Measurements from ENCODE around the gene ATRAID.
"Not testable (repeated sequence)": the region's sequence is repeated elsewhere in the genome, so short reads cannot be mapped to it uniquely, and the experiment has no call there.

Gene ATRAID, protein sequence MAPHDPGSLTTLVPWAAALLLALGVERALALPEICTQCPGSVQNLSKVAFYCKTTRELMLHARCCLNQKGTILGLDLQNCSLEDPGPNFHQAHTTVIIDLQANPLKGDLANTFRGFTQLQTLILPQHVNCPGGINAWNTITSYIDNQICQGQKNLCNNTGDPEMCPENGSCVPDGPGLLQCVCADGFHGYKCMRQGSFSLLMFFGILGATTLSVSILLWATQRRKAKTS

DNA sequence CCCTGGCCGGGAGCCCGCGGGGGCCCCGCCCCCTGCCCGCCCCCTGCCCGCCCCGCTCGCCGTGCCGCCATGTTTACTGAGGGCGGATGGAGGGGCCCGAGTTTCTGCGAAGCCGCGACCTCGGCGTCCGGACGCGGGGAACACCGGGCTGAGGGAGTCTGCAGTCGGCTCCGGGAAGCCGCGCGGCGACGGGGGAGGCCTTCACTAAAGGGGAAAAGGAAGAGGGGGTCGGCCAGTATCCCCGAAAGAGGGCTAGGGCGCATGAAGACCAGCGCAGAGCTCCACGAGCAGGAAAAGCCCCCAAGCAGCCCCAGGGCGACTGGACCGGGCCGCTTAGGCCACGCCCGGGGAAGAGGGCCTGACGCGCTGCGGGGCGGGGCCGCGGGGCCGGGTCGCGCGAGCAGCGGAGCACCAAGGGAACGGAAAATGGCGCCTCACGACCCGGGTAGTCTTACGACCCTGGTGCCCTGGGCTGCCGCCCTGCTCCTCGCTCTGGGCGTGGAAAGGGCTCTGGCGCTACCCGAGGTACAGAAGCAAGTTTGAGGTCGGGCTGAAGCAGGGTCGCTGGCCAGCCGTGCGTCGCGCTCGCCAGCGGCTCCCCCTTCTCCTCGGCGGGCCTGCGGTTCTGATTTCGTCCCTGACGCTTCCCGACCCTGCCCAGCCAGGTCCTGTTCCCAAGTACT, at the start of gene ATRAID, which contains the start of gene SLC5A6:
TSS of gene ATRAID (plus strand) at position 99 of the 683 bp plus-strand sequence. CDS start at position 427, 328 bp downstream.
TSS of gene SLC5A6 (minus strand) at position 326 of the 683 bp plus-strand sequence. CDS start 4,618 bp downstream, outside the sequence.
- Mint-ChIP-seq H3K27ac (peak within 1 kb of the TSS; percentile 100), H3K36me3 (peaks cover 15% of the 10 kb centered on the region), H3K27me3 (no peaks in the 10 kb centered on the region), H3K4me3 (peak within 1 kb of the TSS; percentile 99), H3K9me3 (ENCODE audit: low read depth) (no peaks in the 10 kb centered on the region), H3K4me1 (ENCODE audit: low read depth) (peaks cover 36% of the 10 kb centered on the region)

DNA sequence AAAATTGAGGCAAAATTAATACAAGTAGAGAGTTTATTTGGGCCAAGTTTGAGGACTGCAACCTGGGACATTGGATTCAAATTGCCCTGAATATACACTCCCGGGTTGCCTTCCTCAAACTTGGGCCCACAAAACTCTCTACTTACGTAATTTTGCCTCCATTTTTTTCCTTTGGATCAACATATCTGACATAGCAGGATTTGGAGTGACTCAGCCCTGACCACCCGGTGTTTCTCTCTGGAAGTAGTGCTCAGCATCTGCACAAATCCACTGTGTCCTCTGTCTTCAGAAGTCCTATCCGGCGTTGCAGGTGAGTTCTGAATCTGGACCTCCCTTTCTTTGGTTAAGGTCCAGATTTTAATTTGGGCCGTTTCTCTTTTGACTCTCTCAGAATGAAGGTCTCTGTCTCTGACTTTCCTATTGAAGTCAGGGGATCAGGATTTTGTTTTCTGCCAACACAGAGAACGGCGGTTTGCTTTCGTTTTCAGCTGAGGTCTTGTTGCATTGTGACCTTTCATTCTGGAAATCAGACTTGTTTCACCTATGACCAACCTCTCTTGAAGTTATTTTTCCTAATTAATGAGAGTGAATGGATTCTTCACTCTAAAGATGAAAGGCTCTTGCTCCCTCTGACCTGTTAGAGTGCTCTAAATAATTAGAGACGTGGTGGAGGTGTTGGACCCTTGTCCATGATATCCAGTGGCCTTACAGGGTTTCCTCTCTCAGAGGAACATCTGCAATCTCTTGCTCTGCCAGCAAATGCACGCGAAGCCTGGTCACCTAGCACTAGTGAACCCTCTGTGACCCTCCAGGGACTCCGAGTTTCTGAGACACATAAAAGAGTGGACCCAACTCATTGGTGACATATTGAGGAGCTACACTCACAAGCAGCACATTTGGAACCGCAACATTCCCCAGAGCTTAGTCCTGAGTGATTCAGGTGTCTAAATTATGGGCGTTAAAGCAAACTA, 49.4 kb upstream of the ATRAID start:
- Mint-ChIP-seq H3K27ac (no peak overlapping the region), H3K9me3 (ENCODE audit: low read depth) (no peaks in the 10 kb centered on the region)

DNA sequence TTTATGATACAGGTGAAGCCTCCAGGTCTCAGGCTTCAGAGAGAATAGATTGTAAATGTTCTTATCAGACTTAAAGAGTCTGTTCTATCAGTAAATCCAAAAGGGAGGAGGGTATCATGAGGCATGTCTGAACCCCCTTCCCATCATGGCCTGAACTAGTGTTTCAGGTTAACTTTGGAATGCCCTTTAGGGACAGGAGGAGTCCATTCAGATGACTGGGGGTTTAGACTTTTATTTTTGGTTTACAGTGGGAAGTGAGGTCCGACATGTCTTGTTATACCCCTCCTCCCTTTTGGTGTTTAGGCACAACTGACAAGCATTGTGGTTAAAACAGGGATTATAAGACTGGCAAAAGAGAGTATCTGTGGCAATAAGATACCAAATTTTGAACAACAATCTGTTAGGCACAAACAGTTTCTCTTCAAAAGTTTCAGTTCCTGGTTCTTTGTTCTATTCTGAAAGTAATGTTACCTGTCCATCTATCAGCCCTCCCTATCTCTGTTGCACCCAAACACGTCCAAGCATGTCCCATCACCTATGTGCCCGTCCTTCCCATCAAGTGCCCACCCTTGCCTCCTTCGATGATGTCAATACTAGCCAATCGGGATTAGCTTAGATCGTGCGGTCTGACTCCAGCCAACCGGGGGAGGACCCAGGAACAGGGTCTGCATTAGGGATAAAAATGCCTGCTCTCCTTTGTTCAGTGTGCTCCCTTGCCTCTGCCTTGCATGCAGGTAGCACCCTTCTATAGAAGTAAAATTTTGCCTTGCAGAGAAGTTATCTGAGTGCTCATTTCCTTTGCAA, 46.7 kb upstream of the ATRAID start:
- no peaks in the 10 kb centered on the region for H3K27me3 Mint-ChIP-seq
- H3K4me1 Mint-ChIP-seq (ENCODE audit: low read depth): peaks cover 2% of the 10 kb centered on the region
- H3K27ac Mint-ChIP-seq: no peak overlapping the region
- H3K36me3 Mint-ChIP-seq: no peaks in the 10 kb centered on the region
- no peak overlapping the region for H3K4me3 Mint-ChIP-seq
- no peaks in the 10 kb centered on the region for H3K9me3 Mint-ChIP-seq (ENCODE audit: low read depth)

More for the DNA sequence above, 49.4 kb upstream of the ATRAID start:
- no peaks in the 10 kb centered on the region for H3K4me1 Mint-ChIP-seq (ENCODE audit: low read depth)
- H3K4me3 Mint-ChIP-seq: no peak overlapping the region
- H3K27me3 Mint-ChIP-seq: no peaks in the 10 kb centered on the region
- no peaks in the 10 kb centered on the region for H3K36me3 Mint-ChIP-seq

DNA sequence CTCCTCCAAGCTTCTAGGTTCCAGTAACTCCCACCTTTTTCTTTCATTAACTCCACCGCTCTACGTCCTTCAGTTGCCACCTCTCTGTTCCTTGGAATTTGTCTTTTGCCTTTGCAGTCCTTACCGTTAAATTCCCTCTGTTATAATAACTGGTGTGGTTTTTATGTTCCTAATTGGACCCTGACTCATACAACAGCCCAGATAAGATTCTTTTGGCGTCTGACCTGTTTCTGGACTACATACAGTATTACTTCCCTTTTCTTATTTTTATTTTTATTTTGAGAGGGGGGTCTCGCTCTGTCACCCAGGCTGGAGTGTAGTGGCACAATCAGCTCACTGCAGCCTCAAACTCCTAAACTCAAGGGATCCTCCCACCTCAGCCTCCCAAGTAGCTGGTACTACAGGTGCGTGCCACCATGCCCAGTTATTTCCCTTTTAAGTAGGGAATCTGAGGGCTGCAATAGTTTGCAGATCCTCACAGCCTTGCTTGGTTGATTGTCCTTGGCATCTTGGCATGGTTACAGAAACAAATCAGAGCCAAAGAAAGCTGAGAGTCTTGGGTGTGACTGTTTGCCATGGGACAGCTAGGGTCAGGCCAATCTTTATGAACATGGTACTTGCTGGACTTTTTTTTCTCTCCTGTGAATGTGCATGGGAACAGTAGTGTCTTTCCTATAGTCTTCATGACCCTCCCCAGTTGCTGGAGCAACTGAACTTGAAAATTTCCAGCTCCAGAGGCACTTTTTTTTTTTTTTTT, 41.1 kb upstream of the ATRAID start:
- Mint-ChIP-seq H3K27ac (no peak overlapping the region), H3K27me3 (no peaks in the 10 kb centered on the region), H3K4me1 (ENCODE audit: low read depth) (peaks cover 4% of the 10 kb centered on the region), H3K36me3 (no peaks in the 10 kb centered on the region), H3K4me3 (peak overlapping the region; percentile 46), H3K9me3 (ENCODE audit: low read depth) (no peaks in the 10 kb centered on the region)

DNA sequence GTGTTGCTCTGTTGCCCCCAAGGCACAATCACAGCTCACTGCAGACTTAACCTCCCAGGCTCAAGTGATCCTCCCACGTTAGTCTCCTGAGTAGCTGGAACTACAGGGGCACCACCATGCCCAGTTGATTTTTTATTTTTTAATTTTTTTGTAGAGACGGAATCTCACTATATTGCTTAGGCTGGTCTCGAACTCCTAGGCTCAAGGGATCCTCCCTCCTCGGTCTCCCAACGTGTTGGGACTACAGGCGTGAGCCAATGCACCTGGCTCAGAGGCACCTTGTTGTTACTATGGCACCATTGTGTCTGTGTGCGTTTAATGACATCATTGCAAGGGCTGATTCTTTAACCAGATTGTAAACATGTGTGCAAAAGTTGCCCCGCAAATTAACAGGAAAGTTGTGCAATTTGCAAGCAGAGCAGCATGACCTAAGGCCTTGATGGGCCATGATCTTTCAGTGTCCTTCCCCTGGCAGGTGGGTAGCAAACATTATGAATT, 40.4 kb upstream of the ATRAID start:
- H3K4me1 Mint-ChIP-seq (ENCODE audit: low read depth): peaks cover 4% of the 10 kb centered on the region

DNA sequence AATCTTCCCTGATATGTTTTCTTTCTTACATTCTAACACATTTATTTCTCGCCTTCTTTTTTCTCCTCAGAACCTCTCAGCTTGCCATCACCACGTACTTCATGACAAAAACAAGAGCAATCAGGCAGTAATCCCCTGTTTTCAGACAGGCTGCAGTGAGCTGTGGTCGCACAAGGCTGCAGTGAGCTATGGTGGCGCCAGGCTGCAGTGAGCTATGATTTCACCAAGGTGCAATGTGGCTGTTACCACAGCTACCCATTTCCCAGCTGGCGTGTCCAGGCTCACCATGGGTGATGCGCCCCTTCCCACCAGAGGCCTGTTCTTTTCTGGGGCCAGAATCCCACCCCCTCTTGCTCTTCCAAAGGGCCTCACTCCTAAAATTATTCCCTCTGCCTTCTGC, 37.2 kb upstream of the ATRAID start:
- H3K4me1 Mint-ChIP-seq (ENCODE audit: low read depth): peaks cover 4% of the 10 kb centered on the region
- no peaks in the 10 kb centered on the region for H3K9me3 Mint-ChIP-seq (ENCODE audit: low read depth)
- H3K4me3 Mint-ChIP-seq: no peak overlapping the region
- no peak overlapping the region for H3K27ac Mint-ChIP-seq
- H3K27me3 Mint-ChIP-seq: peaks cover 12% of the 10 kb centered on the region
- no peaks in the 10 kb centered on the region for H3K36me3 Mint-ChIP-seq

More for the DNA sequence above, 40.4 kb upstream of the ATRAID start:
- Mint-ChIP-seq H3K9me3 (ENCODE audit: low read depth) (no peaks in the 10 kb centered on the region), H3K4me3 (no peak overlapping the region), H3K36me3 (no peaks in the 10 kb centered on the region), H3K27me3 (peaks cover under 1% of the 10 kb centered on the region), H3K27ac (no peak overlapping the region)

DNA sequence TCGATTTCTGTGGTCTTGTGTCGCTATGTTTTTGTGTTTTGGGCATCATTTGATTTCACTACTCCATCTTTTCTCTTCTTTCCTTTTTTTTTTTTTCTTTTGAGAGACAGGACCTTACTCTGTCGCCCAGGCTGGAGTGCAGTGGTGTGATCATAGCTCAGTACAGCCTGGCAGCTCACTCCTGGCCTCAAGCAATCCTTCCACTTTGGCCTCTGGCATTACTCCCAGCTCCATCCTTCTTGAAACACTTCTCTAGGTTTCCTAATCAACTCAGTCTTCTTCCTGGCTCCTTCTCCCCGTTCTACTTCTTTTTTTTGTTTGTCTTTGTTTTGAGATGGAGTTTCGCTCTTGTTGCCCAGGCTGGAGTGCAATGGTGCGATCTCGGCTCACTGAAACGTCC, 36.5 kb upstream of the ATRAID start:
- Mint-ChIP-seq H3K27ac (no peak overlapping the region), H3K27me3 (peaks cover 14% of the 10 kb centered on the region), H3K4me1 (ENCODE audit: low read depth) (peaks cover 2% of the 10 kb centered on the region), H3K4me3 (no peak overlapping the region), H3K9me3 (ENCODE audit: low read depth) (no peaks in the 10 kb centered on the region), H3K36me3 (no peaks in the 10 kb centered on the region)

DNA sequence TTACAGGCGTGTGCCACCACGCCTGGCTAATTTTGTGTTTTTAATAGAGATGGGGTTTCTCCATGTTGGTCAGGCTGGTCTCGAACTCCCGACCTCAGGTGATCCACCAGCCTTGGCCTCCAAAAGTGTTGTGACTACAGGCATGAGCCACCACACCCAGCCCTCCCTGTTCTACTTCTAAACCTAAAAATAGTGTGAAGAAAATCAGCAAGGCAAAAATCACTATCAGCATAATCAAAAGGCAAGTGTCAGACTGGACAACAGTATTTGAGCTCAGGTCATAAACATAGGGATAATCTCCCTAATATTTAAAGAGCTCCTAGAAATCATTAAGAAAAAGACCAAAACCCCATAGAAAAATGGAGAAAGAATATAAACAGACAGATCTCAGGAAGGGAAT, 36.1 kb upstream of the ATRAID start:
- not testable (repeated sequence) for H3K36me3 Mint-ChIP-seq; H3K4me1 Mint-ChIP-seq (ENCODE audit: low read depth); H3K27ac Mint-ChIP-seq; H3K9me3 Mint-ChIP-seq (ENCODE audit: low read depth); H3K4me3 Mint-ChIP-seq
- H3K27me3 Mint-ChIP-seq: peaks cover 17% of the 10 kb centered on the region

DNA sequence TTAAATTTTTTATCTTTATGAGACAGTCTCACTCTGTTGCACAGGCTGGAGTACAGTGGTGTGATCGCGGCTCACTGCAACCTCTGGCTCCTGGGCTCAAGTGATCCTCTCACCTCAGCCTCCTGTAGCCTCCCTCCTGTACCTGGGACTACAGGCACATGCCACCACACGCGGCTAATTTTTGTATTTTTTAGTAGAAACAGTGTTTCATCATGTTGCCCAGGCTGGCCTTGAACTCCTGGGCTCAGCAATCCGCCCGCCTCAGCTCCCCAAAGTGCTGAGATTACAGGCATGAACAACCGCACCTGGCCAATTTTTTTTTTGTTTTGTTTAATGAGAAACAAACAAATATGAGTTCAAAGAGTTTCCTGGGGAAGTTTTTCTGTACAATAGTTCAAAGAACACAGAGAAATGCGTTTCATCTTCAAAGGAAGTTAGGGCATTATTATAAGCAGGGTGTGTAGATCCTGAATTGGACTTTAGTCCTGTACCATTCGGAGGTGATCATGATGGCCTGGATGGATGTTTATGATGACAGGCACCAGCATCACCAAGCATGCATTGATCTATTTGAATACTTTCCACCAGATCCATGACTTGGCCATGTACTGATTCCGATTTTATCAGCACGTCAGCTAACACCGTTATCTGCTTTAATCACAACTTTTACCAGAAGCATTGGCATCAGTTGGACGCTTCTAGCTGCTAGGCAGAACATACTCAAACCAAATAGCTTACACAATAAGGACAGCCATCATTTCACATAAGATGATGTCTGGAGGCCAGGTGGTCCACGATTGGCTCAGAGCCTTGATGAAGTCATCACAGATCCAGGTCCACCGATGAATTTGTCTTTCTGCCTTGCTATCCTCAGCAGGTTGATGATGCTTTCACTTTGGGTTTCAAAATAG, 34.1 kb upstream of the ATRAID start:
- H3K36me3 Mint-ChIP-seq: no peaks in the 10 kb centered on the region
- H3K27me3 Mint-ChIP-seq: peaks cover 25% of the 10 kb centered on the region
- H3K27ac Mint-ChIP-seq: no peak overlapping the region
- no peaks in the 10 kb centered on the region for H3K4me1 Mint-ChIP-seq (ENCODE audit: low read depth)
- H3K4me3 Mint-ChIP-seq: no peak overlapping the region
- no peaks in the 10 kb centered on the region for H3K9me3 Mint-ChIP-seq (ENCODE audit: low read depth)

DNA sequence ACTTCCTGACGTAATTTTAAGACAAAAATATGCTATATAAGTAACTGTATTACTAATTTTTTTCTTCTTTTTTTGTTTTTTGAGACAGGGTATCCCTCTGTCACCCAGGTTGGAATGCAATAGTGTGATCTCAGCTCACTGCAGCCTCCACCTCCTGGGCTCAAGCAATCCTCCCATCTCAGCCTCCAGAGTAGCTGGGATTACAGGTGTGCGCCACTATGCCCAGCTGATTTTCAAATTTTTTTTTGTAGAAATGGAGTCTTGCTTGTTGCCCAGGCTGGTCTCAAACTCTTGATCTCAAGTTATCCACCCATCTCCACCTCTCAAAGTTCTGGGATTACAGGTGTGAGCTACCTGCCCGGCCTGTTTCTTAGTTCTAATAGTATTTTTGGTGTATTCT, 33.4 kb upstream of the ATRAID start:
- Mint-ChIP-seq H3K27me3 (peaks cover 25% of the 10 kb centered on the region), H3K36me3 (no peaks in the 10 kb centered on the region), H3K9me3 (ENCODE audit: low read depth) (no peaks in the 10 kb centered on the region), H3K4me1 (ENCODE audit: low read depth) (no peaks in the 10 kb centered on the region), H3K27ac (no peak overlapping the region), H3K4me3 (no peak overlapping the region)

DNA sequence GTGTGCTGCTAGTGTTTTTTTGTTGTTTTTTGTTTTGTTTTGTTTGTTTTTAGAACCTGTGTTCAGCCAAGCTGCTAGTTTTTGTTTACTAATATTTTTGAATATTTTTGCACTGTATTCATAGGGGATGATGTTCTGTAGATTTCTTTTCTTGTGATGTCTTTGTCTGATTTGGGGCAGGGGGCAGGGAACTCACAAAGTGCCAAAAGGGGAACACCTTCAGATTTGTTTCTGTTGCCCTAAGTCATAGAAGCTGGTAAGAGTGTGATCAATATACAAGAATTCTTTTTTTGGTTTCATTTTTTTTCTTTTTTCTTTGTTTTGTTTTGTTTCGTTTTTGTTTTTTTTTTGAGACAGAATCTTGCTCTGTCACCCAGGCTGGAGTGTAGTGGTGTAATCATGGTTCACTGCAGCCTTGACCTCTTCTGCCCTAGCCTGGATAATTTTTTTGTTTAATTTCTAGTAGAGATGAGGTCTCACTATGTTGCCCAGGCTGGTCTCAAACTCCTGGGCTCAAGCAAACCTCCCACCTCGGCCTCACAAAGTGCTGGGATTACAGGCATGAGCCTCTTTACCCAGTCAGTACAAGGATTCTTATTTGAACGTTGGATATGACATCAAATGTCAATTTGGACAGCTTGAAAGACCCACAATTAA, 32.4 kb upstream of the ATRAID start:
- H3K27me3 Mint-ChIP-seq: peaks cover 25% of the 10 kb centered on the region
- no peak overlapping the region for H3K27ac Mint-ChIP-seq
- no peaks in the 10 kb centered on the region for H3K9me3 Mint-ChIP-seq (ENCODE audit: low read depth)

DNA sequence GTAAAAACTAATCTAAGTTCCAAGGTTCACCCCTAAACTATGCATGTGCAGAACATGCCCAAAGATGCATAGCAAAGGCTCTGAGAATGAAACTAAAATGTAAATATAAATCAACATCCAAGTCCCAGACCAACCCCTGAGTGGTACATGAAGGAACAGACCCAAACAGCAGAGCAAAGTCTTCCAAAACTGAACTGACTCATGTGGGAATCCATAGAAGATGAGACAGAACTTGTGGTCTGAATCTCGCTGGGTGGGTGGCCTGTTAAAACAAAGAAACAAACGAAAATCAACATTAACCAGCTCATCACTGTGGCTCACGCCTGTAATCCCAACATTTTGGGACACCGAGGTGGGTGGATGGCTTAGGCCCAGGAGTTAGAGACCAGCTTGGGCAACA, 29.5 kb upstream of the ATRAID start:
- Mint-ChIP-seq H3K36me3 (no peaks in the 10 kb centered on the region), H3K27ac (no peak overlapping the region), H3K4me1 (ENCODE audit: low read depth) (no peaks in the 10 kb centered on the region), H3K9me3 (ENCODE audit: low read depth) (no peaks in the 10 kb centered on the region), H3K4me3 (no peak overlapping the region), H3K27me3 (peaks cover 23% of the 10 kb centered on the region)

More for the DNA sequence above, 32.4 kb upstream of the ATRAID start:
- H3K36me3 Mint-ChIP-seq: no peaks in the 10 kb centered on the region
- H3K4me1 Mint-ChIP-seq (ENCODE audit: low read depth): no peaks in the 10 kb centered on the region
- H3K4me3 Mint-ChIP-seq: no peak overlapping the region

Measured in activated naive CD8-positive, alpha-beta T cell (primary cell).